Measurements from ENCODE around the gene RIPPLY2. TPM values are rescaled to one million over a fixed set of nuclear protein-coding genes. Genes with fewer than 3 reads are reported as not detected.

RIPPLY2 gene
- total RNA-seq, 2 donors from 2014 or later, result 0.07 to 1.2 TPM

GRCh38 chr6:83905648-83906047, 52.5 kb downstream of the RIPPLY2 start:
- WGBS, 2 experiments (ENCODE audit: insufficient coverage in 1 of 2, insufficient read length in 1 of 2), result 92 to 100% methylated on average over 1 to 4 of the region's 4 CpGs
- Mint-ChIP-seq H3K27me3 (ENCODE audit: insufficient read depth) (no peaks in the 10 kb centered on the region), H3K4me3 (no peak overlapping the region), H3K4me1 (no peaks in the 10 kb centered on the region), H3K36me3 (ENCODE audit: low read depth) (peaks cover 9% of the 10 kb centered on the region), H3K9me3 (peaks cover 3% of the 10 kb centered on the region), H3K27ac (no peak overlapping the region)
- Histone ChIP-seq H3K9me3 (ENCODE audit: control insufficient read depth, low read length) (no peaks in the 10 kb centered on the region), H3K27me3 (ENCODE audit: control insufficient read depth, insufficient read depth, low read length, poor library complexity, severe bottlenecking) (no peaks in the 10 kb centered on the region), H3K36me3 (ENCODE audit: control insufficient read depth, insufficient read depth, low read length) (no peaks in the 10 kb centered on the region), H3K4me1 (ENCODE audit: control insufficient read depth, insufficient read depth, low read length) (no peaks in the 10 kb centered on the region), H3K27ac (ENCODE audit: low read depth, low read length) (no peak overlapping the region), H3K9ac (ENCODE audit: extremely low read depth, low read length, poor library complexity, severe bottlenecking) (no peak overlapping the region), H3K4me3 (ENCODE audit: low read length) (no peak overlapping the region)
- no peak for TF ChIP-seq CTCF (conservative IDR thresholded peaks at IDR 0.05)
- no peak for DNase-seq

Other genes starting within 250 kb of the RIPPLY2 start
- gene SNAP91, start 144.3 kb upstream of the RIPPLY2 start, total RNA-seq, result 1 to 10 TPM in 1 of 2 donors, under 1 TPM in 1; 0.58 to 1.6 TPM
- gene CYB5R4, start 6.3 kb downstream of the RIPPLY2 start, total RNA-seq, result 10 to 100 TPM; 13.7 to 18.9 TPM
- gene MRAP2, start 180.4 kb downstream of the RIPPLY2 start, total RNA-seq, result 10 to 100 TPM; 10.7 to 10.8 TPM